ENCODE measurements around the gene GPR32.
"Not testable (repeated sequence)": the region's sequence is repeated elsewhere in the genome, so short reads cannot be mapped to it uniquely, and the experiment has no call there.

The GPR32 gene

GRCh38 chr19:50747141-50747540, 23.1 kb upstream of the GPR32 start:
- not testable (repeated sequence) for DNase-seq (ENCODE audit: low read depth in 2 of 2)

DNA sequence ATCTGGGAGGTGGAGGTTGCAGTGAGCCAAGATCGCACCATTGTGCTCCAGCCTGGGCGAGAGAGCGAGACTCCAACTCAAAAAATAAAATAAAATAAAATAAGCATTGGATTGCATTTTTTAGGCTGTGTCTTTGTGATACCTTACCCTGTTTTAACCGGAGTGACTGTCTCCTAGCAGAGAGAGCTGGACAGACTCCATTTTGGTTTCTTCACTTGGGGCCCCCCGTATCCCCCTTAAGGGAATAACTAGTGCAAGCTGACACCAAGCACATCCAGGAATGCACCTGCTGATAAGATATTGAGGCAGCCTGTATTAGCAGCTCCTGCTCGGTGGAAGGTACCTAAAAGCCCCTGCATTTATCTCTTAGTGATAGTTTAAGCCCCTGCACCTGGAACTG, 20.8 kb upstream of the GPR32 start:
- DNase-seq (ENCODE audit: low read depth in 2 of 2), result no peak

- no peak for DNase-seq (ENCODE audit: low read depth in 2 of 2)
Observed at GRCh38 chr19:50750010-50750409, 20.3 kb upstream of the GPR32 start.

- no peak for DNase-seq (ENCODE audit: low read depth in 2 of 2)
Observed at GRCh38 chr19:50753879-50754278, 16.4 kb upstream of the GPR32 start.

- not testable (repeated sequence) for DNase-seq (ENCODE audit: low read depth in 2 of 2)
Observed at GRCh38 chr19:50756244-50756643, 14.0 kb upstream of the GPR32 start.

DNA sequence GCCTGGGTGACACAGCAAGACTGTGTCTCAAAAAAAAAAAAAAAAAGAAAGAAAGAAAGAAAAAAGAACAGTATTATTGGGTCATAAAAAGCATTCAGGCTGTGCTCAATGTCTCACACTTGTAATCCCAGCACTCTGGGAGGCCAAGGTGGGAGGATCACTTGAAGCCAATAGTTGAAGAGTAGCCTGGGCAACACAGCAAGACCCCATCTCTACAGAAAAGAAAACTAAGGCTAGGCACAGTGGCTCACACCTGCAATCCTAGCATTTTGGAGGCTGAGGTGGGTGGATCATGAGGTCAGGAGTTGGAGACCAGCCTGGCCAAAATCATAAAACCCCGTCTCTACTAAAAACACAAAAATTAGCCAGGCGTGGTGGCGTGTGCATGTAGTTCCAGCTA, 12.6 kb upstream of the GPR32 start:
- not testable (repeated sequence) for DNase-seq (ENCODE audit: low read depth in 2 of 2)

GRCh38 chr19:50759076-50759475, 11.2 kb upstream of the GPR32 start:
- not testable (repeated sequence) for DNase-seq (ENCODE audit: low read depth in 2 of 2)

DNA sequence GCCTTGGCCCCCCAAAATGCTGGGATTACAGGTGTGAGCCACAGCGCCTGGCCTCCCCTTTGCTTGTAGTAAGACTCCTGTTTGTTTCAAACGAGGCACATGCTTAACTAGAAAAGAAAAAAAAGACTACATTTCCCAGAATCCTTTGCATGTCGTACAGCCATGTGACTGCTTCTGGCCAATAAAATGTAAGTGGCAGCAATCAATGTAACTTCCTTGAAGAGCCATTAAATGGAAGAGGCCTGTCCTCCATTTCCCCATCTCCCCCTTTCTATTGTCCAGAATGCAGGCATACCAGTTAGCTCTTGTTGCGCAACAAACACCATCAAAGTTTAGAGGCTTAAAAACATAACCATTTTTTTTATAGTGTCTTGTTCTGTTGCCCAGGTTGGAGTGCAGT, 10.4 kb upstream of the GPR32 start:
- DNase-seq (ENCODE audit: low read depth in 2 of 2), result no peak

DNA sequence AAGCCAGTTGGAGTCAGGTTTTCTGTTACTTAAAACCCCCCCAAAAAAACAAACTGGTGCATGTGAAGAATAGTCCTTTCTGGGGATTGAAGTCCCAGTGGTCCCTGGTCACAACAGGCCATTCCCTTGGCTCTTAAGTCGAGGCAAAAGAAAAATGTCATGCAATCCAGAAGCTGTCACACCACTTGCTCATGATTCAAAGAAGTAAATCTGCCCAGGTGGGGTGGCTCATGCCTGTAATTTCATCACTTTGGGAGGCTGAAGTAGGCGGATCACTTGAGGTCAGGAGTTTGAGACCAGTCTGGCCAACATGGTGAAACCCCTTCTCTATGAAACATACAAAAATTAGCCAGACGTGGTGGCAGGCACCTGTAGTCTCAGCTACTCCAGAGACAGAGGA, 8.8 kb upstream of the GPR32 start:
- DNase-seq (ENCODE audit: low read depth in 2 of 2), result not testable (repeated sequence)

GRCh38 chr19:50763521-50763920, 6.7 kb upstream of the GPR32 start:
- not testable (repeated sequence) for DNase-seq (ENCODE audit: low read depth in 2 of 2)

GRCh38 chr19:50764409-50764808, 5.9 kb upstream of the GPR32 start:
- no peak for DNase-seq (ENCODE audit: low read depth in 2 of 2)

DNA sequence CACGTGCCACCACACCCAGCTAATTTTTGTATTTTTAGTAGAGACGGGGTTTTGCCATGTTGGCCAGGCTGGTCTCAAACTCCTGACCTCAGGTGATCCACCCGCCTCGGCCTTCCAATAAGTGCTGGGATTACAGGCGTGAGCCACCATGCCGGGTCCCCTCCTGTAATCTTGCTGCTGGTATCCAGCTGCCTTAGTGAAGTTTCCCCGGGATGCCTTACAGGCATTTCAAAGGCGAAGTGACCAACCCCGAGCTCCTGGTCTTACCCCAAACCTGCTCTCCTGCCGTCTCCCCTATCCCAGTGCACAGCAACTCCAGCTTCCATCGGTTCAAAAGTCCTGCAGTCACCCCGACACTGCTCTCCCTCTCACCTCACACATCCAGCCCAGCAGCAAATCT, 3.5 kb upstream of the GPR32 start:
- not testable (repeated sequence) for DNase-seq (ENCODE audit: low read depth in 2 of 2)

GRCh38 chr19:50767263-50767662, 3.0 kb upstream of the GPR32 start:
- DNase-seq (ENCODE audit: low read depth in 2 of 2), result not testable (repeated sequence)

- DNase-seq (ENCODE audit: low read depth in 2 of 2), result no peak
Observed at GRCh38 chr19:50768277-50768676, 2.0 kb upstream of the GPR32 start.

DNA sequence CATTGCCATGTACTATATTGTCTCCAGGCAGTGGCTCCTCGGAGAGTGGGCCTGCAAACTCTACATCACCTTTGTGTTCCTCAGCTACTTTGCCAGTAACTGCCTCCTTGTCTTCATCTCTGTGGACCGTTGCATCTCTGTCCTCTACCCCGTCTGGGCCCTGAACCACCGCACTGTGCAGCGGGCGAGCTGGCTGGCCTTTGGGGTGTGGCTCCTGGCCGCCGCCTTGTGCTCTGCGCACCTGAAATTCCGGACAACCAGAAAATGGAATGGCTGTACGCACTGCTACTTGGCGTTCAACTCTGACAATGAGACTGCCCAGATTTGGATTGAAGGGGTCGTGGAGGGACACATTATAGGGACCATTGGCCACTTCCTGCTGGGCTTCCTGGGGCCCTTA, 624 bp downstream of the GPR32 start:
- DNase-seq (ENCODE audit: low read depth in 2 of 2), result no peak

DNA sequence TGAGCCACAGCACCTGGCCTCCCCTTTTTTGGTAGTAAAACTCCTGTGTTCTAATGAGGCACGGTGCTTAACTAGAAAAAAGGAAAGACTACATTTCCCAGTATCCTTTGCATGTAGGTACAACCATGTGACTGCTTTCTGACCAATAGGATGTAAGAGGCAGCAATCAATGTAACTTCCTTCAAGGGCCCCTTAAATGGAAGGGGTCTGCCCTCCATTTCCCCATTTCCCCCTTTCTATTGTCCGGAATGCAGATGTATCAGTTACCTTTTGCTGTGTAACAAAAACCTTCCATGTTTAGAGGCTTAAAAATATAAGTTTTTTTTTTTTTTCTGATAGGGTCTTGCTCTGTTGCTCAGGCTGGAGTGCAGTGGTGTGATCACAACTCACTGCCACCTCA, 2.2 kb downstream of the GPR32 start:
- no peak for DNase-seq (ENCODE audit: low read depth in 2 of 2)

DNA sequence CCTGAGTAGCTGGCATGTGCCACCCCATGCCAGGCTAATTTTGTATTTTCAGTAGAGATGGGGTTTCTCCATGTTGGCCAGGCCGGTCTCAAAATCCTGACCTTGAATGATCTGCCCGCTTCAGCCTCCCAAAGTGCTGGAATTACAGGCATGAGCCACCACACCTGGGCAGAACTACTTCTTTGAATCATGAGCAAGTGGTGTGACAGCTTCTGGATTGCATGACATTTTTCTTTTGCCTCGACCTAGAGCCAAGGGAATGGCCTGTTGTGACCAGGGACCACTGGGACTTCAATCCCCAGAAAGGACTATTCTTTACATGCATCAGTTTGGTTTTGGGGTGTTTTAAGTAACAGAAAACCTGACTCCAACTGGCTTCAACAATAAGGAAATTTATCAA, 2.6 kb downstream of the GPR32 start:
- not testable (repeated sequence) for DNase-seq (ENCODE audit: low read depth in 2 of 2)

DNA sequence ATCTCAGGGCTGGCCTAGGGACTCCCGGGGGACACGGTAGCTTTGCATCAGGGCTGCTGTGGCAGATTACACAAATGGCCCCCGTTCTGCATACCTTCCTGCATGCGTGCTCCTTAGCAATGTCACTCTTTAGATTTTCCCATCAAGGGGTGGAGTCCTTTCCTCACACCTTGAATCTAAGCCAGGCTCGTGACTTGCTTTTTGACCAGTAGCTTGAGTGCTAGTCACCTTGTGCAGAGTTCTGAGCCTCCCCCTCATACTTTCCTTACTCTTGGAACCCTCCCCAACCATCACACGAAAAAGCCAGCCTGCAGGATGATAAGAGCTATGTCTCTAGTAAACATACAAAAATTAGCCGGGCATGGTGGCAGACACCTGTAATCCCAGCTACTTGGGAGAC, 3.2 kb downstream of the GPR32 start:
- not testable (repeated sequence) for DNase-seq (ENCODE audit: low read depth in 2 of 2)

GRCh38 chr19:50776131-50776530, 5.9 kb downstream of the GPR32 start:
- no peak for DNase-seq (ENCODE audit: low read depth in 2 of 2)

DNA sequence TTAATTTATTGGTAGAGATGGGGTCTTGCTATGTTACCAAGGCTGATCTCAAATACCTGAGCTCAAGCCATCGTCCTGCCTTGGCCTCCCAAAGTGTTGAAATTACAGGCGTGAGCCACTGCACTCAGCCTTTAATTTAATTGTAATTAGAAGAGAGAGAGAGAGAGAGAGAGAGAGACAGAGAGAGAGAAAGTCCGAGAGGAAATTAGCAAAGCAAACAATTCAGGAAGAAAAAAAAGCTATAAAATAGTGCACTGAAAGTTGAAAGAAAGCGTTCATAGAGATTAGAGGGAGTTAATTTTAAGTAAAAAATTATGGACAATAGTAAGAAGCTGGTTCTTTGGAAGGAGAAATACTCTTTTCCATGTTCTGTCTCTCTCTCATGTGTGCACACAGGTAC, 7.0 kb downstream of the GPR32 start:
- no peak for DNase-seq (ENCODE audit: low read depth in 2 of 2)

- DNase-seq (ENCODE audit: low read depth in 2 of 2), result no peak
Observed at GRCh38 chr19:50777830-50778303, 7.6 kb downstream of the GPR32 start.

GRCh38 chr19:50778906-50779430, 8.7 kb downstream of the GPR32 start:
- DNase-seq (ENCODE audit: low read depth in 2 of 2), result no peak

DNA sequence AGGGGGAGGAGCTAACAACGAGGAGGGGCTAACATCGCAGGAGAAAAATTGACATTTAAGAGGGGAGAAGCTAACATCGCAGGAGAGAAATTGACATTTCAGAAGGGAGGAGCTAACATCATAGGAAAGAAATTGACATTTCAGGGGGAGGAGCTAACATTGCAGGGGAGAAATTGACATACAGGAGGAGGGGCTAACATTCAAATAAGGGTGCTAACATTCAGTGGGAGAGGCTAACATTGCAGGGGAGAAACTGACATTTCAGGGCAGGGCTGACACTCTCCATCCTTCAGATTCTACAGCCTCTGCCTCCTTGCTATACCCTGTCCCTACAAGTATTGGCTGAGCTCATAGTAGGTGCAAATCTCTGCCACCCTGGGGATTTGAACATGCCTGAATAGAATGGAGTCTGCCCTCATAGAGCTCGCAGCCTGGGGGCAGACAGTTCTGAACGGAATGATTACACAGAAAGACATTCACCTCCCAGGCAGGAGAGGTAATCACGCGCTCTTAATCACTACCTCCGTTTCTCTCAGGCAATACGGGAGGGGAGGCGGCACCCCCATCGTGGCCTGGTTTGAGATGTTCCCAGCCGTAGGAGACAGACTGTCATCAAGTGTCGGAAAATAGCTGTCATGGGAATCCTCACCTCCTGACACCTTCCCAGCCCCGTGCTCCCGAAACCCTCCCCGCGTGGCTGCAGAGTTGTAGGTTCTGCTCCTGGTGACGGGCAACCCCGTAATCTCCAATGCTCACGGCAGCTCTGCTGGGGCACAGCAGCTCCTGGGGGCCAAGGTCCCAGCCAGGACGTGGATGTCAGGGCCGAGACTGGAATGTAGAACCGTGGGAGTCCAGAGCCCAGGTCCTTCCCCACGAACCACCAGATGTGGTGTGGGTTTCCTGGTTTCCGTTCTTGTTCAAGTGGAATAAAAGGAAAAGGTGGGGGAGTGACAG, 9.5 kb downstream of the GPR32 start:
- DNase-seq (ENCODE audit: low read depth in 2 of 2), result no peak
